Erythroblast (primary cell): ENCODE data around the gene PRPSAP1.

Source experiments
- GATA1 ChIP-seq: IDR thresholded peaks from 2 replicates; pipeline ENCODE4 v1.6.1; 2011; ENCODE audit warnings: low read depth, mild to moderate bottlenecking, control low read depth, low read length, moderate library complexity
- POLR2A ChIP-seq: IDR thresholded peaks from 2 replicates; pipeline ENCODE4 v1.6.1; 2011; ENCODE audit warnings: mild to moderate bottlenecking, low read length

- no peak for TF ChIP-seq POLR2A
- TF ChIP-seq GATA1 = no peak
Measured at GRCh38 chr17:76388966-76389888, 35.5 kb upstream of the PRPSAP1 start.
